ENCODE data around the gene PQBP1. TPM values are rescaled to one million over a fixed set of nuclear protein-coding genes. Genes with fewer than 3 reads are reported as not detected.
A peak's percentile ranks its signal among the peaks of the same experiment; 100 is the strongest.

The PQBP1 gene
- total and polyA plus RNA-seq, 2 of the 13 experiments (the other 11 are each of a cell fraction or from before 2014, with no cell fraction given): 58.1 to 80.9 TPM

DNA sequence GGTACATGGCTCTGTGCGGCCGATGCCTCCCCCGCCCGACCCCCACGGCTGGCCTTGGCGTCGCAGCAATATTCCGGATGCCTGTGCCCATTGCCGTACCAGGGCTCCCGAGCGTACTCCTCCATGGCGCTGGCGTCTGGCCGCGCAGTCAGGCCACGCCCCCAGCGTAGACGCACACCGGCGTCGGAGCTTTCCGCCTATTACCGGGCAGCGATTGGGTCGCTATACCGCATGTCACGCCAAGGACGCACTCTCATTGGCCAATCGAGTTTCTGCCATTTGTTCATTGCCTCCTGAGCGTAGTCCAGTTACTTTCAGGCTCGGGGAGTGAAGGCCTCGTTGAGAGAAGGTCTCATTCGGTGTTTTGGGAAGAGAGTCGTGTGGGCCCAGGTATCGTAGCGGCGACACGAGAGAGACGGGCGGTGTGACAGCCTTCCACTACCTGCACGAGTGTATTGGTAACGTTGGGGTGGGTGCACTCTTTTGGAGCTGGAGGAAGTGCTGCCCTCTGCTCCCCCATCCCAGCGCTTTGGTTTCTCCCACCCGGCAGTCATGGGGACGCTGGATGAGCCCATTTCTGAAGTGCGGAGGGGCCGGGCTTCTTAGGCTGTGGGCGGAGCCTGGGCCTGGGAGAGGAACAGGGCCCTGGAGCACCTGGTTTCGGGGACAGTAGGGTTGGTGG lies at the start of gene PQBP1, which contains the start of gene TIMM17B (continued):
- TF ChIP-seq YEATS4 (CRISPR knock-in tag; IDR thresholded peaks at IDR 0.05; ENCODE audit: borderline replicate concordance) (peak; percentile 62), SIN3A (IDR thresholded peaks at IDR 0.05; ENCODE audit: borderline replicate concordance, low read depth, low read length) (peak; percentile 41; the same call in 1 of the 2 replicates), KDM5A (IDR thresholded peaks at IDR 0.05; ENCODE audit: borderline replicate concordance, low read length) (peak; percentile 1; the same call in 1 of the 2 replicates), ZNF567 (CRISPR knock-in tag; IDR thresholded peaks at IDR 0.05; ENCODE audit: borderline replicate concordance) (no peak), CHD4 (IDR thresholded peaks at IDR 0.05; ENCODE audit: borderline replicate concordance, low read length) (no peak), HIVEP1 (CRISPR knock-in tag; IDR thresholded peaks at IDR 0.05) (peak; percentile 45), ZNF335 (CRISPR knock-in tag; IDR thresholded peaks at IDR 0.05) (no peak), ZNF292 (CRISPR knock-in tag; IDR thresholded peaks at IDR 0.05; ENCODE audit: borderline replicate concordance, low read depth) (no peak), FOXK1 (CRISPR knock-in tag; IDR thresholded peaks at IDR 0.05; ENCODE audit: borderline replicate concordance, low read depth) (0 out of 2 replicates have a peak, but pooled peaks have one; percentile 27), ZNF563 (CRISPR knock-in tag; IDR thresholded peaks at IDR 0.05) (0 out of 2 replicates have a peak, but pooled peaks have one; percentile 34), ZNF329 (CRISPR knock-in tag; IDR thresholded peaks at IDR 0.05; ENCODE audit: low read depth) (0 out of 2 replicates have a peak, but pooled peaks have one; percentile 36), NFYB (CRISPR knock-in tag; IDR thresholded peaks at IDR 0.05) (peak; percentile 85), TAF1 (CRISPR knock-in tag; IDR thresholded peaks at IDR 0.05) (peak; percentile 75), YEATS2 (CRISPR knock-in tag; IDR thresholded peaks at IDR 0.05; ENCODE audit: borderline replicate concordance) (peak; percentile 35; the same call in 1 of the 2 replicates), POLR2G (IDR thresholded peaks at IDR 0.05; ENCODE audit: low read depth, low read length) (peak; percentile 85), ZNF558 (CRISPR knock-in tag; IDR thresholded peaks at IDR 0.05; ENCODE audit: borderline replicate concordance) (peak; percentile 59; the same call in 1 of the 2 replicates), GATAD1 (CRISPR knock-in tag; IDR thresholded peaks at IDR 0.05) (0 out of 2 replicates have a peak, but pooled peaks have one; percentile 9), ZNF317 (CRISPR knock-in tag; IDR thresholded peaks at IDR 0.05) (0 out of 2 replicates have a peak, but pooled peaks have one; percentile 47)
- TF ChIP-seq, protein P1, sequence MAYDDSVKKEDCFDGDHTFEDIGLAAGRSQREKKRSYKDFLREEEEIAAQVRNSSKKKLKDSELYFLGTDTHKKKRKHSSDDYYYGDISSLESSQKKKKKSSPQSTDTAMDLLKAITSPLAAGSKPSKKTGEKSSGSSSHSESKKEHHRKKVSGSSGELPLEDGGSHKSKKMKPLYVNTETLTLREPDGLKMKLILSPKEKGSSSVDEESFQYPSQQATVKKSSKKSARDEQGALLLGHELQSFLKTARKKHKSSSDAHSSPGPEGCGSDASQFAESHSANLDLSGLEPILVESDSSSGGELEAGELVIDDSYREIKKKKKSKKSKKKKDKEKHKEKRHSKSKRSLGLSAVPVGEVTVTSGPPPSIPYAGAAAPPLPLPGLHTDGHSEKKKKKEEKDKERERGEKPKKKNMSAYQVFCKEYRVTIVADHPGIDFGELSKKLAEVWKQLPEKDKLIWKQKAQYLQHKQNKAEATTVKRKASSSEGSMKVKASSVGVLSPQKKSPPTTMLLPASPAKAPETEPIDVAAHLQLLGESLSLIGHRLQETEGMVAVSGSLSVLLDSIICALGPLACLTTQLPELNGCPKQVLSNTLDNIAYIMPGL (CRISPR knock-in tag; IDR thresholded peaks at IDR 0.05; ENCODE audit: borderline replicate concordance in 1 of 2, low read depth in 1 of 2): peak in 1 of 2 experiments; percentile 38; a peak in 1 of 4 replicates
- TF ChIP-seq, protein P2, sequence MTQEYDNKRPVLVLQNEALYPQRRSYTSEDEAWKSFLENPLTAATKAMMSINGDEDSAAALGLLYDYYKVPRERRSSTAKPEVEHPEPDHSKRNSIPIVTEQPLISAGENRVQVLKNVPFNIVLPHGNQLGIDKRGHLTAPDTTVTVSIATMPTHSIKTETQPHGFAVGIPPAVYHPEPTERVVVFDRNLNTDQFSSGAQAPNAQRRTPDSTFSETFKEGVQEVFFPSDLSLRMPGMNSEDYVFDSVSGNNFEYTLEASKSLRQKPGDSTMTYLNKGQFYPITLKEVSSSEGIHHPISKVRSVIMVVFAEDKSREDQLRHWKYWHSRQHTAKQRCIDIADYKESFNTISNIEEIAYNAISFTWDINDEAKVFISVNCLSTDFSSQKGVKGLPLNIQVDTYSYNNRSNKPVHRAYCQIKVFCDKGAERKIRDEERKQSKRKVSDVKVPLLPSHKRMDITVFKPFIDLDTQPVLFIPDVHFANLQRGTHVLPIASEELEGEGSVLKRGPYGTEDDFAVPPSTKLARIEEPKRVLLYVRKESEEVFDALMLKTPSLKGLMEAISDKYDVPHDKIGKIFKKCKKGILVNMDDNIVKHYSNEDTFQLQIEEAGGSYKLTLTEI (CRISPR knock-in tag; conservative IDR thresholded peaks at IDR 0.05): no peak
- TF ChIP-seq, protein P3, sequence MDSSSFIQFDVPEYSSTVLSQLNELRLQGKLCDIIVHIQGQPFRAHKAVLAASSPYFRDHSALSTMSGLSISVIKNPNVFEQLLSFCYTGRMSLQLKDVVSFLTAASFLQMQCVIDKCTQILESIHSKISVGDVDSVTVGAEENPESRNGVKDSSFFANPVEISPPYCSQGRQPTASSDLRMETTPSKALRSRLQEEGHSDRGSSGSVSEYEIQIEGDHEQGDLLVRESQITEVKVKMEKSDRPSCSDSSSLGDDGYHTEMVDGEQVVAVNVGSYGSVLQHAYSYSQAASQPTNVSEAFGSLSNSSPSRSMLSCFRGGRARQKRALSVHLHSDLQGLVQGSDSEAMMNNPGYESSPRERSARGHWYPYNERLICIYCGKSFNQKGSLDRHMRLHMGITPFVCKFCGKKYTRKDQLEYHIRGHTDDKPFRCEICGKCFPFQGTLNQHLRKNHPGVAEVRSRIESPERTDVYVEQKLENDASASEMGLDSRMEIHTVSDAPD (CRISPR knock-in tag; IDR thresholded peaks at IDR 0.05): 0 out of 2 replicates have a peak, but pooled peaks have one; percentile 30
- TF ChIP-seq, protein P4, sequence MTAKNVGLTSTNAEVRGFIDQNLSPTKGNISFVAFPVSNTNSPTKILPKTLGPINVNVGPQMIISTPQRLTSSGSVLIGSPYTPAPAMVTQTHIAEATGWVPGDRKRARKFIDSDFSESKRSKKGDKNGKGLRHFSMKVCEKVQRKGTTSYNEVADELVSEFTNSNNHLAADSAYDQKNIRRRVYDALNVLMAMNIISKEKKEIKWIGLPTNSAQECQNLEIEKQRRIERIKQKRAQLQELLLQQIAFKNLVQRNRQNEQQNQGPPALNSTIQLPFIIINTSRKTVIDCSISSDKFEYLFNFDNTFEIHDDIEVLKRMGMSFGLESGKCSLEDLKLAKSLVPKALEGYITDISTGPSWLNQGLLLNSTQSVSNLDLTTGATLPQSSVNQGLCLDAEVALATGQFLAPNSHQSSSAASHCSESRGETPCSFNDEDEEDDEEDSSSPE (CRISPR knock-in tag; IDR thresholded peaks at IDR 0.05): 0 out of 2 replicates have a peak, but pooled peaks have one; percentile 14
